Body of pancreas (tissue), 4 donors: ENCODE results near the gene KIZ.

Experiments used
- POLR2A ChIP-seq, 3 donors: fragments of 450-650 bp; IDR thresholded peaks; one replicate each; pipeline ENCODE4 v1.6.1; 2016; ENCODE audit warnings: antibody characterized with exemption in 3 of 3, mild to moderate bottlenecking in 2 of 3
- TF ChIP-seq, protein P1 (sequence below), 7 experiments: fragments of 450-650 bp in 4 of 7; fragments of 200-600 bp in 3 of 7; sonication (generic) in 3 of 7; IDR thresholded peaks; one replicate each; pipeline ENCODE4 v1.5.1; 2016 to 2019; ENCODE audit warnings: antibody characterized with exemption in 7 of 7

DNA sequence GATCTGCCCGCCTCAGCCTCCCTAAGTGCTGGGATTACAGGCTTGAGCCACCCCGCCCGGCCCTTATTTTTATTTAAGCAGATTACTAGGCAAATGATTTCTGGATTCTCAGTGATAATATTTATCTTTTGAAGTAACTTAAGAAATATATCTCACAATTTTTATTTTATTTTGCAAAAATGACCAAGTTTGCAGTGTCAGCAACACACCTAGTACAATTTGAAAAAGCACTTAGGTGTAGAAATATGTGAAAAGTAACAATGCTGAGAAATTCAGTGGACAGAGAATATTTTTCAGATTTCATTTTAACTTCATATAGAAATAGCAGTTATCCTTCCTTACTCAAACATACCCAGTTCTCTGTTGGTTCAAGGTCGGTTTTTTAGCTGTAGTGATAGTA is 98.3 kb downstream of the KIZ start:
- no peak for TF ChIP-seq POLR2A (IDR thresholded peaks at IDR 0.05)
- TF ChIP-seq, protein P1, sequence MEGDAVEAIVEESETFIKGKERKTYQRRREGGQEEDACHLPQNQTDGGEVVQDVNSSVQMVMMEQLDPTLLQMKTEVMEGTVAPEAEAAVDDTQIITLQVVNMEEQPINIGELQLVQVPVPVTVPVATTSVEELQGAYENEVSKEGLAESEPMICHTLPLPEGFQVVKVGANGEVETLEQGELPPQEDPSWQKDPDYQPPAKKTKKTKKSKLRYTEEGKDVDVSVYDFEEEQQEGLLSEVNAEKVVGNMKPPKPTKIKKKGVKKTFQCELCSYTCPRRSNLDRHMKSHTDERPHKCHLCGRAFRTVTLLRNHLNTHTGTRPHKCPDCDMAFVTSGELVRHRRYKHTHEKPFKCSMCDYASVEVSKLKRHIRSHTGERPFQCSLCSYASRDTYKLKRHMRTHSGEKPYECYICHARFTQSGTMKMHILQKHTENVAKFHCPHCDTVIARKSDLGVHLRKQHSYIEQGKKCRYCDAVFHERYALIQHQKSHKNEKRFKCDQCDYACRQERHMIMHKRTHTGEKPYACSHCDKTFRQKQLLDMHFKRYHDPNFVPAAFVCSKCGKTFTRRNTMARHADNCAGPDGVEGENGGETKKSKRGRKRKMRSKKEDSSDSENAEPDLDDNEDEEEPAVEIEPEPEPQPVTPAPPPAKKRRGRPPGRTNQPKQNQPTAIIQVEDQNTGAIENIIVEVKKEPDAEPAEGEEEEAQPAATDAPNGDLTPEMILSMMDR (IDR thresholded peaks at IDR 0.05), result no peak
